HepG2 (cell line): ENCODE results near the gene SAMD14. TPM values are rescaled to one million over a fixed set of nuclear protein-coding genes. Genes with fewer than 3 reads are reported as not detected.

Source experiments
- BRD4 ChIP-seq: sonication (generic); formaldehyde crosslinking; IDR thresholded peaks from 2 replicates; pipeline ENCODE4 v1.4.0; 2020; ENCODE audit warnings: missing genetic modification reagents
- DPF2 ChIP-seq: sonication (generic); formaldehyde crosslinking; IDR thresholded peaks from 2 replicates; pipeline ENCODE4 v1.4.0; 2020; ENCODE audit warnings: mild to moderate bottlenecking, low read depth, missing genetic modification reagents, borderline replicate concordance
- DZIP1 ChIP-seq: sonication (generic); formaldehyde crosslinking; IDR thresholded peaks from 2 replicates; pipeline ENCODE4 v1.5.0; 2020; ENCODE audit warnings: mild to moderate bottlenecking, missing genetic modification reagents
- FOXA3 ChIP-seq: IDR thresholded peaks from 2 replicates; pipeline ENCODE4 v1.6.1; 2016; ENCODE audit warnings: missing genetic modification reagents, missing compliant biosample characterization
- HDAC2 ChIP-seq: sonication (generic); formaldehyde crosslinking; IDR thresholded peaks from 2 replicates; pipeline ENCODE4 v1.4.0; 2020; ENCODE audit warnings: missing genetic modification reagents
- MEF2D ChIP-seq: sonication (generic); formaldehyde crosslinking; IDR thresholded peaks from 2 replicates; pipeline ENCODE4 v1.5.1; 2020; ENCODE audit warnings: mild to moderate bottlenecking, missing genetic modification reagents
- MIER2 ChIP-seq: IDR thresholded peaks from 2 replicates; pipeline ENCODE4 v1.6.1; 2016; ENCODE audit warnings: missing biosample characterization, missing genetic modification reagents
- NONO ChIP-seq, 2 experiments: fragments of 450-650 bp in 1 of 2; sonication (generic) in 1 of 2; formaldehyde crosslinking in 1 of 2; IDR thresholded peaks in 1 of 2; conservative IDR thresholded peaks in 1 of 2; 2 replicates each; pipeline versions ENCODE4 v1.6.1 to v1.8.0; 2017 to 2022; ENCODE audit warnings: mild to moderate bottlenecking in 1 of 2, missing genetic modification reagents in 1 of 2, moderate library complexity in 1 of 2
- PBX2 ChIP-seq: IDR thresholded peaks from 2 replicates; pipeline ENCODE4 v1.6.1; 2016; ENCODE audit warnings: control low read depth
- PLRG1 ChIP-seq: fragments of 450-650 bp; conservative IDR thresholded peaks from 2 replicates; pipeline ENCODE4 v1.6.1; 2016
- PRDM10 ChIP-seq: sonication (generic); formaldehyde crosslinking; IDR thresholded peaks from 2 replicates; pipeline ENCODE4 v1.4.0; 2020; ENCODE audit warnings: low read depth, missing genetic modification reagents
- SIX1 ChIP-seq: sonication (generic); formaldehyde crosslinking; IDR thresholded peaks from 2 replicates; pipeline ENCODE4 v1.4.0; 2020; ENCODE audit warnings: missing genetic modification reagents, borderline replicate concordance
- TFDP1 ChIP-seq: IDR thresholded peaks from 2 replicates; pipeline ENCODE4 v1.6.1; 2016; ENCODE audit warnings: missing compliant biosample characterization, missing genetic modification reagents, borderline replicate concordance
- TMF1 ChIP-seq: sonication (generic); formaldehyde crosslinking; IDR thresholded peaks from 2 replicates; pipeline ENCODE4 v1.8.1; 2022; ENCODE audit warnings: low read depth, missing genetic modification reagents
- ZBTB7A ChIP-seq: sonication (generic); formaldehyde crosslinking; IDR thresholded peaks from 2 replicates; pipeline ENCODE4 v1.8.0; 2022; ENCODE audit warnings: mild to moderate bottlenecking, missing genetic modification reagents
- ZFP1 ChIP-seq: IDR thresholded peaks from 2 replicates; pipeline ENCODE4 v1.6.1; 2016
- ZMYM3 ChIP-seq: sonication (generic); formaldehyde crosslinking; IDR thresholded peaks from 2 replicates; pipeline ENCODE4 v1.5.1; 2020; ENCODE audit warnings: mild to moderate bottlenecking, missing genetic modification reagents
- ZNF354B ChIP-seq: sonication (generic); formaldehyde crosslinking; IDR thresholded peaks from 2 replicates; pipeline ENCODE4 v1.8.0; 2022; ENCODE audit warnings: mild to moderate bottlenecking, missing genetic modification reagents
- ZNF44 ChIP-seq: sonication (generic); formaldehyde crosslinking; IDR thresholded peaks from 2 replicates; pipeline ENCODE4 v1.5.1; 2020; ENCODE audit warnings: mild to moderate bottlenecking, missing genetic modification reagents
- ZNF468 ChIP-seq: sonication (generic); formaldehyde crosslinking; IDR thresholded peaks from 2 replicates; pipeline ENCODE4 v1.8.0; 2022; ENCODE audit warnings: mild to moderate bottlenecking, moderate library complexity, missing genetic modification reagents
- ZNF709 ChIP-seq: sonication (generic); formaldehyde crosslinking; IDR thresholded peaks from 2 replicates; pipeline ENCODE4 v1.5.0; 2020; ENCODE audit warnings: mild to moderate bottlenecking, missing genetic modification reagents
- ZNF749 ChIP-seq: sonication (generic); formaldehyde crosslinking; IDR thresholded peaks from 2 replicates; pipeline ENCODE4 v1.8.0; 2022; ENCODE audit warnings: mild to moderate bottlenecking, missing genetic modification reagents, moderate library complexity, borderline replicate concordance
- polyA plus RNA-seq, 8 experiments: library from polyadenylated mRNA; depleted of rRNA in 3 of 8; stranded (reverse) in 7 of 8; unstranded in 1 of 8; fragments of >200 nt; fragmentation: Illumina TruSeq in 4 of 8; extraction: Trizol in 4 of 8; gene quantifications; 2 replicates each; pipeline versions ENCODE4 v1.2.1 to v1.2.3, GENCODE V29; 2011 to 2016; ENCODE audit warnings: low read depth in 4 of 8, missing spikeins in 1 of 8, mixed read lengths in 1 of 8; ENCODE audit not compliant: insufficient read depth in 1 of 8
- total RNA-seq, 5 experiments: library from RNA; depleted of rRNA; stranded (reverse); fragments of >200 nt; fragmentation: Illumina TruSeq; extraction: Trizol; gene quantifications; 2 replicates each; pipeline ENCODE4 v1.2.3, GENCODE V29; 2016; ENCODE audit warnings: low read depth in 1 of 5
- TF ChIP-seq, protein P1 (sequence below): IDR thresholded peaks from 2 replicates; pipeline ENCODE4 v1.6.1; 2016

SAMD14 gene
- total and polyA plus RNA-seq, 2 of the 13 experiments (the other 11 are each of a cell fraction or from before 2014, with no cell fraction given): 0.07 to 0.22 TPM

DNA sequence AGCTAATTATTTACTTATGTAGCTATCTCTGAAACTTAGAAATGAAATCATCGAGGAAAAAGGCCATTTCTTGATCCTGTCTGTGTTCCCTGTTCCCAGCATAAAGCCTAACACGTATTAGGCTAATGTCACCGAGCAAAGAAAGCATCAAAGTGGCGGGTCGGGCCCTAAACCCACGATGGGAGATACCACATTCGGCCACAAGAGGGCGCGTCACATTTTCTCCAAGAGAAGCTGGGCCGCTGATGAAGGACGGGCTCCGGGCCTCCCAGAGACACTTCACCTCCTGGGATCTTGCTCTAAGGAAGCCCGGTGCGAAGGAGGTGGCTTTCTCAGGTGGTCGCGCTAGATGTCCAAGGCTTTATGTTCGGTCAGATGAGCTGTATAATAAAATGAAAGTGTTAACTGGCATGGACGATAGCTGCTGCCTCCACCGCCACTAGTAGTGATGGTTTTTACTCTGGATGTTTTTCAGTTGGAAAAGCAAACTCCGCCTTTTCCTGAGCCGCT lies 35.7 kb downstream of the SAMD14 start (continued):
- TF ChIP-seq DZIP1: no peak
- no peak for TF ChIP-seq TMF1 (CRISPR knock-in tag)
- TF ChIP-seq ZMYM3 (CRISPR knock-in tag): peak; percentile 45; the same call in 1 of the 2 replicates
- TF ChIP-seq PRDM10 (CRISPR knock-in tag): no peak
- TF ChIP-seq SIX1 (CRISPR knock-in tag): no peak
- no peak for TF ChIP-seq TFDP1 (CRISPR knock-in tag)
- TF ChIP-seq ZFP1: no peak
- no peak for TF ChIP-seq PBX2 (CRISPR knock-in tag)
- TF ChIP-seq ZNF709: no peak
- TF ChIP-seq BRD4 (CRISPR knock-in tag): no peak
- no peak for TF ChIP-seq NONO (IDR thresholded peaks at IDR 0.05)
- TF ChIP-seq NONO (CRISPR knock-in tag; conservative IDR thresholded peaks at IDR 0.05): no peak
- TF ChIP-seq FOXA3 (CRISPR knock-in tag): 0 out of 2 replicates have a peak, but pooled peaks have one; percentile 32
- peak; percentile 61; the same call in 1 of the 2 replicates for TF ChIP-seq HDAC2 (CRISPR knock-in tag)
- no peak for TF ChIP-seq ZNF354B (CRISPR knock-in tag)
- TF ChIP-seq PLRG1: no peak
- TF ChIP-seq MIER2 (CRISPR knock-in tag): 0 out of 2 replicates have a peak, but pooled peaks have one; percentile 26
- TF ChIP-seq, protein P1, sequence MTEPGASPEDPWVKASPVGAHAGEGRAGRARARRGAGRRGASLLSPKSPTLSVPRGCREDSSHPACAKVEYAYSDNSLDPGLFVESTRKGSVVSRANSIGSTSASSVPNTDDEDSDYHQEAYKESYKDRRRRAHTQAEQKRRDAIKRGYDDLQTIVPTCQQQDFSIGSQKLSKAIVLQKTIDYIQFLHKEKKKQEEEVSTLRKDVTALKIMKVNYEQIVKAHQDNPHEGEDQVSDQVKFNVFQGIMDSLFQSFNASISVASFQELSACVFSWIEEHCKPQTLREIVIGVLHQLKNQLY (CRISPR knock-in tag): no peak
- TF ChIP-seq ZNF44 (CRISPR knock-in tag): no peak
- no peak for TF ChIP-seq DPF2 (CRISPR knock-in tag)
- no peak for TF ChIP-seq ZBTB7A (CRISPR knock-in tag)
- no peak for TF ChIP-seq ZNF749
- TF ChIP-seq ZNF468 (CRISPR knock-in tag): no peak
- TF ChIP-seq MEF2D: no peak
